ENCODE data around the gene EPHB3.
A peak's percentile ranks its signal among the peaks of the same experiment; 100 is the strongest.

The EPHB3 gene

GRCh38 chr3:184577546-184577945 lies 16.0 kb downstream of the EPHB3 start:
- DNase-seq (ENCODE audit: low read depth) = no peak
- TF ChIP-seq CTCF (IDR thresholded peaks at IDR 0.05; ENCODE audit: low read depth, low read length) = no peak
- no peak for TF ChIP-seq MAX (IDR thresholded peaks at IDR 0.05; ENCODE audit: low read depth, low read length)
- no peak for TF ChIP-seq MYC (IDR thresholded peaks at IDR 0.05; ENCODE audit: low read depth, low read length)
- no peak for TF ChIP-seq POLR2A (IDR thresholded peaks at IDR 0.05; ENCODE audit: extremely low read depth, insufficient read length)
- no peak overlapping the region for H3K4me3 ChIP-seq (ENCODE audit: low read depth, low read length)

GRCh38 chr3:184578218-184578617 lies 16.6 kb downstream of the EPHB3 start:
- no peak for DNase-seq (ENCODE audit: low read depth)
- no peak for TF ChIP-seq MYC (IDR thresholded peaks at IDR 0.05; ENCODE audit: low read depth, low read length)
- H3K4me3 ChIP-seq (ENCODE audit: low read depth, low read length) = no peak overlapping the region

GRCh38 chr3:184578822-184579221 lies 17.2 kb downstream of the EPHB3 start:
- no peak overlapping the region for H3K4me3 ChIP-seq (ENCODE audit: low read depth, low read length)
- no peak for DNase-seq (ENCODE audit: low read depth)
- TF ChIP-seq POLR2A (IDR thresholded peaks at IDR 0.05; ENCODE audit: extremely low read depth, insufficient read length) (no peak), MAX (IDR thresholded peaks at IDR 0.05; ENCODE audit: low read depth, low read length) (no peak), MYC (IDR thresholded peaks at IDR 0.05; ENCODE audit: low read depth, low read length) (no peak), CTCF (IDR thresholded peaks at IDR 0.05; ENCODE audit: low read depth, low read length) (no peak)

GRCh38 chr3:184579513-184579912 lies 17.9 kb downstream of the EPHB3 start:
- TF ChIP-seq MYC (IDR thresholded peaks at IDR 0.05; ENCODE audit: low read depth, low read length) = no peak
- TF ChIP-seq POLR2A (IDR thresholded peaks at IDR 0.05; ENCODE audit: extremely low read depth, insufficient read length) = no peak
- no peak overlapping the region for H3K4me3 ChIP-seq (ENCODE audit: low read depth, low read length)
- peak; percentile 64 for DNase-seq (ENCODE audit: low read depth)

- TF ChIP-seq MAX (IDR thresholded peaks at IDR 0.05; ENCODE audit: low read depth, low read length) (no peak), CTCF (IDR thresholded peaks at IDR 0.05; ENCODE audit: low read depth, low read length) (no peak), MYC (IDR thresholded peaks at IDR 0.05; ENCODE audit: low read depth, low read length) (no peak), POLR2A (IDR thresholded peaks at IDR 0.05; ENCODE audit: extremely low read depth, insufficient read length) (no peak)
- no peak for DNase-seq (ENCODE audit: low read depth)
- H3K4me3 ChIP-seq (ENCODE audit: low read depth, low read length) = no peak overlapping the region
These were observed 18.8 kb downstream of the EPHB3 start for GRCh38 chr3:184580376-184580775.

- H3K4me3 ChIP-seq (ENCODE audit: low read depth, low read length) = no peak overlapping the region
- TF ChIP-seq MAX (IDR thresholded peaks at IDR 0.05; ENCODE audit: low read depth, low read length) = no peak
- TF ChIP-seq CTCF (IDR thresholded peaks at IDR 0.05; ENCODE audit: low read depth, low read length) = no peak
- TF ChIP-seq POLR2A (IDR thresholded peaks at IDR 0.05; ENCODE audit: extremely low read depth, insufficient read length) = no peak
- no peak for TF ChIP-seq MYC (IDR thresholded peaks at IDR 0.05; ENCODE audit: low read depth, low read length)
- no peak for DNase-seq (ENCODE audit: low read depth)
These were observed 19.8 kb downstream of the EPHB3 start for GRCh38 chr3:184581331-184581855.

Measured in NB4 (cell line).